Mononuclear cell (primary cell): ENCODE data around the gene F10. TPM values are rescaled to one million over a fixed set of nuclear protein-coding genes. Genes with fewer than 3 reads are reported as not detected.
"Not testable (repeated sequence)": the region's sequence is repeated elsewhere in the genome, so short reads cannot be mapped to it uniquely, and the experiment has no call there.

Experiments used
- H3K27me3 ChIP-seq: 2 replicates; pipeline ENCODE4 v1.6.0; 2011; ENCODE audit warnings: low read length, control low read depth; ENCODE audit not compliant: insufficient read depth
- H3K4me1 ChIP-seq: 2 replicates; pipeline ENCODE4 v1.5.1; 2011; ENCODE audit warnings: mild to moderate bottlenecking, low read length, control low read depth; ENCODE audit not compliant: insufficient read depth
- H3K4me3 ChIP-seq: 2 replicates; pipeline ENCODE4 v1.5.1; 2011; ENCODE audit warnings: mild to moderate bottlenecking, low read length, moderate library complexity
- H3K9me3 ChIP-seq: 2 replicates; pipeline ENCODE4 v1.5.1; 2011; ENCODE audit warnings: low read depth, mild to moderate bottlenecking, control low read depth, low read length
- total RNA-seq: library from RNA; depleted of rRNA; stranded (reverse); fragments of >200 nt; gene quantifications from one replicate; pipeline ENCODE4 v1.2.3, GENCODE V29; 2012

F10 gene
- total RNA-seq, 1 donor: not detected

GRCh38 chr13:113105032-113105920, 17.3 kb upstream of the F10 start, which contains the start of gene F7:
F7 (plus strand) TSS chr13:113105791; CDS start chr13:113105842, 51 bp downstream.
- Histone ChIP-seq H3K4me3 (no peak within 1 kb of the TSS), H3K27me3 (peaks cover 9% of the 10 kb centered on the region), H3K9me3 (no peaks in the 10 kb centered on the region), H3K4me1 (no peaks in the 10 kb centered on the region)

GRCh38 chr13:113105921-113106452, 16.6 kb upstream of the F10 start:
- Histone ChIP-seq H3K27me3 (peaks cover 13% of the 10 kb centered on the region), H3K9me3 (no peaks in the 10 kb centered on the region)

DNA sequence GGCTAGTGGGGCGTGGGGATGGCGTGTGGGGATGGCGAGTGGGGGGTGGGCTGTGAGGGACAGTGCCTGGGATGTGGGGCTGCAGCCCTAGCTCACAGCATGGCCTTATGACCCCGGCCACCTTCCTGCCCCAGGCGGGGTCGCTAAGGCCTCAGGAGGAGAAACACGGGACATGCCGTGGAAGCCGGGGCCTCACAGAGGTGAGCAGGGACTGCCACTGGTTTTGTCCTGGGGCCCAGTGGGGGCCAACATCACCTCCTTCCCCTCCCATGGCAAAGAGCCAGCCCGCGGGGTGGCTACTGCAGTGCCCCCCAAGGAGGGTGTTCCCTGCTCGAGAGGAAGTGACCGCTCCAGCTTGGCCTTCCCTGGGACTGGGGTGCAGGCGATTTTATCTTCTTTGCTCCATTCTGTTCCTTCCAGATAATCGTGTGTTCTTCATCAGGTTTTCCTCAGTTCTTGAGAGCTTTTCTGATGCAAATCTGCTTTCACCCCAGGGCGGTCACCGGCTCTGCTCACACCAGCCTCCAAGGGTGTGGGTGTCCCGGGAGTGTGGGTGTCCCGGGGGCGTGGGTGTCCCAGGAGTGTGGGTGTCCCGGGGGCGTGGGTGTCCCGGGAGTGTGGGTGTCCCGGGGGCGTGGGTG, 15.8 kb upstream of the F10 start:
- H3K4me1 ChIP-seq: no peaks in the 10 kb centered on the region
- no peak overlapping the region for H3K4me3 ChIP-seq
- no peaks in the 10 kb centered on the region for H3K9me3 ChIP-seq
- peaks cover 13% of the 10 kb centered on the region for H3K27me3 ChIP-seq

More at GRCh38 chr13:113105921-113106452, 16.6 kb upstream of the F10 start:
- Histone ChIP-seq H3K4me3 (no peak overlapping the region), H3K4me1 (no peaks in the 10 kb centered on the region)

GRCh38 chr13:113108521-113108920, 14.1 kb upstream of the F10 start:
- not testable (repeated sequence) for H3K4me3 ChIP-seq, H3K4me1 ChIP-seq, H3K9me3 ChIP-seq
- peaks cover 13% of the 10 kb centered on the region for H3K27me3 ChIP-seq

GRCh38 chr13:113109151-113110047, 13.2 kb upstream of the F10 start:
- H3K4me3 ChIP-seq: no peak overlapping the region

DNA sequence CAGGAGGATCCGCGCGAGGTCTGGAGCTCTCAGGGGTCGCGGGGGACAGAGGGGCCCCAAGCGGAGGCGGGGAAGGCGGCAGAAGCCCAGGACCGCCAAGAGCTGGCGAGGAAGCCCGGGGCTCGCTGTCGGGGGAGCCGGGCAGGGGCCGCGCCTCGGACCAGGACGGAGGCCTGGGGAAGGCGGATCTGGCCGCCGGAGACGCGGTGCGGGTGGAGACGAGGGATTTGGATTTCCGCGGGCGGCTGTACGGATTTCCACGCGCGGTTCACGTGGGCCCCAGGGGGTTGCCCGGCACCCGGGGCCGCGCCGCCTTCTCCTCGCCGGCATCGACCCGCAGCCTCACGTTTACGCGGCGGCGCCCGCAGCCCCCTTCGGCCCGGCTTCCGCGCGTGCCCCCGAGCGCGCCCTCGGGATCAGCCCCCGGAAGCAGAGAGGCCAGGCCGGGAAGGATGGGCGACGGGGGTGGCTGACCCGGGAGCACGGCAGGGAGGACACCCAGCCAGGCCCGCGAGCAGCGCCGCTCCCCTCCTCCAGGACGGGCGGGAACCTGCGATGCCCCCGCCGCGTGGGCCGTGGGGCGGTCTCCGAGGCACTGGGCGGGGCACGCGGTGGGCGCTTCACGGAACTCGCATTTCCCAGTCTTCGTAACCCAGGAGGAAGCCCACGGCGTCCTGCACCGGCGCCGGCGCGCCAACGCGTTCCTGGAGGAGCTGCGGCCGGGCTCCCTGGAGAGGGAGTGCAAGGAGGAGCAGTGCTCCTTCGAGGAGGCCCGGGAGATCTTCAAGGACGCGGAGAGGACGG, 12.3 kb upstream of the F10 start:
- Histone ChIP-seq H3K4me1 (no peaks in the 10 kb centered on the region), H3K9me3 (no peaks in the 10 kb centered on the region), H3K27me3 (peaks cover 13% of the 10 kb centered on the region), H3K4me3 (peak overlapping the region; percentile 6)

More at GRCh38 chr13:113109151-113110047, 13.2 kb upstream of the F10 start:
- Histone ChIP-seq H3K27me3 (peaks cover 13% of the 10 kb centered on the region), H3K4me1 (no peaks in the 10 kb centered on the region), H3K9me3 (no peaks in the 10 kb centered on the region)

DNA sequence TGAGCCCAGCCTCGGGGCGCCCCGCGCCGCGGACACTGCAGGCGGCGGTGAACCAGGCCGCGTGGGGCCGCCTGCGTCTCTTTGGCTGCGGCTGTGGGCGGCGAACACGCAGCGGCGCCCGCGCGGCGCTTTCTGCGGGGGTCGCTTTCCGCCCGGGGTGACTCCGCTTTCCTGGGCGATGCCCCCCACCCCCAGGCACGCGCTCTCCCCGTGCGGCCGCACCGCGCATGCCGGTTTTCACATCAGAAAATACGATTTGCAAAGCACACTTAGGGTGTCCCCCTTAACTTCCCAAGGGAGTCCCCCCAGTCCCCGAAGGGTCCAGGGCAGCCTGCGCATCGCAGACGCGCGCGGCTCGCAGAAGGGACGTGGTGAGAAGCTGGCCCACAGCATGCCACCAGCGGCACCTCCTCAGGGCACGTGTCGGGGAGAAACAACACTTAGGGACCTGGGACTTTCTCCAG, 11.7 kb upstream of the F10 start:
- peak overlapping the region; percentile 6 for H3K4me3 ChIP-seq

GRCh38 chr13:113111821-113112220, 10.8 kb upstream of the F10 start:
- H3K4me3 ChIP-seq, H3K9me3 ChIP-seq, H3K4me1 ChIP-seq: not testable (repeated sequence)
- peaks cover 13% of the 10 kb centered on the region for H3K27me3 ChIP-seq

More for the DNA sequence above, 11.7 kb upstream of the F10 start:
- Histone ChIP-seq H3K27me3 (peaks cover 13% of the 10 kb centered on the region), H3K9me3 (no peaks in the 10 kb centered on the region), H3K4me1 (no peaks in the 10 kb centered on the region)

GRCh38 chr13:113112475-113112874, 10.1 kb upstream of the F10 start:
- peaks cover 13% of the 10 kb centered on the region for H3K27me3 ChIP-seq
- not testable (repeated sequence) for H3K4me3 ChIP-seq, H3K9me3 ChIP-seq, H3K4me1 ChIP-seq

DNA sequence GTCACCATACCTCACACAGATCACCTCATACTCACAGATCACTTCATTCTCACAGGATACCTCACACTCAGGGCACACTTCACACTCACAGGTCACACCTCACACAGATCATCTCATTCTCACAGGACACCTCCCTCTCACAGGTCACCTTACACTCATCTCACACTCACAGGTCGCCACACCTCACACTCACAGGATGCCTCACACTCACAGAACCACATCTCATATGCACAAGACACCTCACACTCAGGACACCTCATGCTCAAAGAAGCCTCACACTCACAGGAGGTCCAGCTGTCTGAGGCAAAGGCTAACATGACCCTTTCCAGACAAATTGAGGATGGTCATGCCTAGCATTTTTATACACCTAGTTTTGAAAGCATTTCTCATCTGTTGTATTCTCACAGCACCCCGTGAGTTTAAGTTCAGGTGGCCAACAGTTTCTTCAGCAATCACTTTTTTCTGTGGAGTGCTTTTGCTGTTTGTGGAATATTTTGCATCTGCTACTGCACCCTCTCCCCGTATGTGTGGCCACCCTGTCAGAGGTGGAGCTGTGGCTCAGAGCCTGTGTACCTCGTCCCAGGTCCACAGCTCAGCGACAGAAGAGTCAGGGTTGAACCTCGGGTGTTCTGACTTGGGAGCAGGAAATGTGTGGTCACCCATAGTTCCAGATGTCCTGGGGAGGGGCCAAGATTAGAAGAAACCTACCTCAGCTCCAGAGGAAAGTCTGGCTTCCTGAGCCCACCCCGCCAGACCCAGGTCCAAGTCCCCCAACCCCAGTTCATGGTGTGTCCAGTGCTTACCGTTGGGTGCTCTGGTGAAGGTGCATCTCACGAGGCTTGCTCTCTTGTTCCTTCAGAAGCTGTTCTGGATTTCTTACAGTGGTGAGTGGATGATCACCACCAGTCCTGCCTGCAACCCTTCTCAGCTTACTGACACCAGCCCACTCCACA, 9.4 kb upstream of the F10 start:
- H3K9me3 ChIP-seq: no peaks in the 10 kb centered on the region
- H3K4me1 ChIP-seq: no peaks in the 10 kb centered on the region
- H3K4me3 ChIP-seq: no peak overlapping the region
- peaks cover 13% of the 10 kb centered on the region for H3K27me3 ChIP-seq

- no peaks in the 10 kb centered on the region for H3K9me3 ChIP-seq
- no peaks in the 10 kb centered on the region for H3K4me1 ChIP-seq
- H3K27me3 ChIP-seq: peaks cover 13% of the 10 kb centered on the region
- no peak overlapping the region for H3K4me3 ChIP-seq
Measured at GRCh38 chr13:113113846-113114271, 8.7 kb upstream of the F10 start.

DNA sequence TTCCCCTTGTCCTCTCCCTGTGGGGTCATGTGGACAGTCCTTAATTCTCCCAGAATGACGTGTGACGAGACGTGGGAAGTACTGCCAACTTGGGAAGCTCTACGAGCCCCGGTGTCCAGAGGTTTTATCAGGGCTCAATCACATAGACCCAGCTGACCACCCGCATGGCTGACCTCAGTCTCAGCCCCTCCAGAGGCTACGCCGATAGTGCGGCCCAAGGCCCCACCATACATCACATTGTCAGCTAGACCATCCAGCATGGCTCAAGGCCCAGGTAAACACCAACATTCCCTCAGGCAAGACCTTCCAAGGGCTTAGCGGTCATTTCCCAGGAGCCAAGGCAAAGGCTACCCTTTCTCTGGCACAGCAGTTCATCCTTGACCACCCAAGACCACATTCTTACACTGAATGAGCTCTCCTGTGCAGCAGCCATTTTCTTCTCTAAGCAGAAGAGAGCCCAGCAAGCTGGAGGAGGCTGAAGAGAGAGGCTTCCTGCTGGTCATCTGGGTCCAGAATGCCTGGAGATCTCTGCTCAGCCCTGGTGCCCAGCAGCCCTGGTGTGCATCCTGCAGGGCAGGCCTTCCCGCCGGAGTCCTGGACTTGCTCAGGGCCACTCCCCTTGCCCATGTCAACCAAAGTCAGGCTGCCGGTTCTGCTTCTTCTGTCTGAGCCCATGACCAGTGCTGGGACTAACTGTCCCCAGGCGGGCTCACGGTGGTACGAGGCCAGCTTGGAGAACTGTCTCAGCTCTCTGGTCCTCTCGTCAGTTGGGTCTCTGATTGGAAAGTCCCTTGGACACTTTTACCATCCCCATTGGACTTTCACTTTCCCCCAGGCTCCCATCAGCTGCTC, 7.9 kb upstream of the F10 start:
- Histone ChIP-seq H3K27me3 (peaks cover 8% of the 10 kb centered on the region), H3K4me3 (no peak overlapping the region), H3K9me3 (no peaks in the 10 kb centered on the region), H3K4me1 (no peaks in the 10 kb centered on the region)
